22Rv1 (cell line): ENCODE results near the gene GABRG2.

Source experiments
- ZFX ChIP-seq: fragments of 450-650 bp; IDR thresholded peaks from 2 replicates; pipeline ENCODE4 v1.6.1; 2017; ENCODE audit warnings: antibody characterized with exemption, borderline replicate concordance
- TF ChIP-seq, protein P1 (sequence below): fragments of 450-650 bp; IDR thresholded peaks from 2 replicates; pipeline ENCODE4 v1.5.1; 2017; ENCODE audit warnings: mild to moderate bottlenecking

DNA sequence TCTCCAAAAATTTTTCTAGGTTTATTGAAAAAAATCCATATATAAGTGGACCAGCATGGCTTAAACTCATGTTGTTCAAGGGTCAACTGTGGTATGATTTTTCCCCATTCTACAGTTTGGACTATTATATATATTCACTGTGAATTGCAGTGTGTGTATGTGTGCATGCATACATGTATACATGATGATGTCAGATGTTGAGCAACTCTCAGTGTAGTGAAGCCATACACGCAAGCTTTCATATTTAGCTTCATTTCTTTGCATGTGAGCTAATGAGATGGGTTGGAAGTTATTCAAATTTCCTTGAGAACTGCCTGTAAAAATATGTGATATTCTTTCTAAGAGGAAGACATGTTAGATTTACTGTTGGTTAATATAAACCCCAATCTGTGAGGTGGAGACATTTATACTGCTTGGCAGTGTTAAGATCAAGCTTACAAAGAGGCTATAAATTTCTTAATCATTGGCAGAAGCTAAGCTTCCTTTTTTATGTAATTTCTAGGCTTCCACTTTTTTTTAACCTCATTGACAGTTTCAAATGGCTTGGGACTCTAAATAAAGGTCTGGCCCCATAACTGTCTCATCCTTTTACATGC is 134.8 kb downstream of the GABRG2 start:
- TF ChIP-seq, protein P1, sequence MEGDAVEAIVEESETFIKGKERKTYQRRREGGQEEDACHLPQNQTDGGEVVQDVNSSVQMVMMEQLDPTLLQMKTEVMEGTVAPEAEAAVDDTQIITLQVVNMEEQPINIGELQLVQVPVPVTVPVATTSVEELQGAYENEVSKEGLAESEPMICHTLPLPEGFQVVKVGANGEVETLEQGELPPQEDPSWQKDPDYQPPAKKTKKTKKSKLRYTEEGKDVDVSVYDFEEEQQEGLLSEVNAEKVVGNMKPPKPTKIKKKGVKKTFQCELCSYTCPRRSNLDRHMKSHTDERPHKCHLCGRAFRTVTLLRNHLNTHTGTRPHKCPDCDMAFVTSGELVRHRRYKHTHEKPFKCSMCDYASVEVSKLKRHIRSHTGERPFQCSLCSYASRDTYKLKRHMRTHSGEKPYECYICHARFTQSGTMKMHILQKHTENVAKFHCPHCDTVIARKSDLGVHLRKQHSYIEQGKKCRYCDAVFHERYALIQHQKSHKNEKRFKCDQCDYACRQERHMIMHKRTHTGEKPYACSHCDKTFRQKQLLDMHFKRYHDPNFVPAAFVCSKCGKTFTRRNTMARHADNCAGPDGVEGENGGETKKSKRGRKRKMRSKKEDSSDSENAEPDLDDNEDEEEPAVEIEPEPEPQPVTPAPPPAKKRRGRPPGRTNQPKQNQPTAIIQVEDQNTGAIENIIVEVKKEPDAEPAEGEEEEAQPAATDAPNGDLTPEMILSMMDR: no peak
- TF ChIP-seq ZFX: no peak
